HepG2 (cell line): ENCODE measurements around the gene CDK9. TPM values are rescaled to one million over a fixed set of nuclear protein-coding genes. Genes with fewer than 3 reads are reported as not detected.
A peak's percentile ranks its signal among the peaks of the same experiment; 100 is the strongest.

Experiments used
- CBX1 ChIP-seq: IDR thresholded peaks from one replicate; pipeline ENCODE4 v1.6.1; 2016; ENCODE audit warnings: antibody characterized with exemption, low read depth
- CC2D1A ChIP-seq: sonication (generic); formaldehyde crosslinking; IDR thresholded peaks from 2 replicates; pipeline ENCODE4 v1.8.1; 2023; ENCODE audit warnings: mild to moderate bottlenecking, missing genetic modification reagents
- EEA1 ChIP-seq: sonication (generic); formaldehyde crosslinking; IDR thresholded peaks from 2 replicates; pipeline ENCODE4 v1.5.1; 2020; ENCODE audit warnings: mild to moderate bottlenecking, missing genetic modification reagents, borderline replicate concordance
- HES4 ChIP-seq: sonication (generic); formaldehyde crosslinking; IDR thresholded peaks from 2 replicates; pipeline ENCODE4 v1.9.0; 2021; ENCODE audit warnings: mild to moderate bottlenecking, missing genetic modification reagents, borderline replicate concordance
- HNF4A ChIP-seq: sonication (generic); formaldehyde crosslinking; IDR thresholded peaks from 2 replicates; pipeline ENCODE4 v1.4.0; 2020; ENCODE audit warnings: missing genetic modification reagents
- MAZ ChIP-seq, 2 experiments: sonication (generic) in 1 of 2; formaldehyde crosslinking in 1 of 2; IDR thresholded peaks; 2 replicates each; pipeline versions ENCODE4 v1.5.0 to v1.6.1; 2012 to 2020; ENCODE audit warnings: low read depth in 2 of 2, mild to moderate bottlenecking in 2 of 2, borderline replicate concordance in 1 of 2, improper control_type of control experiment in 1 of 2, low read length in 1 of 2, missing genetic modification reagents in 1 of 2, moderate library complexity in 1 of 2
- MXI1 ChIP-seq: IDR thresholded peaks from 3 replicates; pipeline ENCODE4 v1.6.1; 2012; ENCODE audit warnings: low read depth, low read length, inconsistent platforms, borderline replicate concordance
- MYC ChIP-seq: sonication (generic); formaldehyde crosslinking; IDR thresholded peaks from 2 replicates; pipeline ENCODE4 v1.9.0; 2021; ENCODE audit warnings: missing genetic modification reagents, borderline replicate concordance
- PHF8 ChIP-seq: sonication (generic); formaldehyde crosslinking; IDR thresholded peaks from 2 replicates; pipeline ENCODE4 v1.5.0; 2020; ENCODE audit warnings: missing genetic modification reagents
- RBFOX2 ChIP-seq: fragments of 200-400 bp; formaldehyde crosslinking; IDR thresholded peaks from 2 replicates; pipeline ENCODE4 v1.6.1; 2017; ENCODE audit warnings: low read depth, mild to moderate bottlenecking, low read length
- RCOR2 ChIP-seq: IDR thresholded peaks from 2 replicates; pipeline ENCODE4 v1.6.1; 2016; ENCODE audit warnings: missing biosample characterization, missing genetic modification reagents
- RXRA ChIP-seq: sonication (generic); formaldehyde crosslinking; IDR thresholded peaks from 2 replicates; pipeline ENCODE4 v1.5.1; 2020; ENCODE audit warnings: missing genetic modification reagents
- U2AF2 ChIP-seq: fragments of 200-400 bp; formaldehyde crosslinking; IDR thresholded peaks from 2 replicates; pipeline ENCODE4 v1.6.1; 2017; ENCODE audit warnings: low read depth, mild to moderate bottlenecking, low read length
- YEATS2 ChIP-seq: sonication (generic); formaldehyde crosslinking; IDR thresholded peaks from 2 replicates; pipeline ENCODE4 v1.4.0; 2020; ENCODE audit warnings: missing genetic modification reagents, borderline replicate concordance
- ZBTB21 ChIP-seq: sonication (generic); formaldehyde crosslinking; IDR thresholded peaks from 2 replicates; pipeline ENCODE4 v1.4.0; 2020; ENCODE audit warnings: missing genetic modification reagents
- ZFAT ChIP-seq: sonication (generic); formaldehyde crosslinking; conservative IDR thresholded peaks from 2 replicates; pipeline ENCODE4 v1.8.1; 2023; ENCODE audit warnings: missing genetic modification reagents, inconsistent platforms
- ZFP36L2 ChIP-seq: sonication (generic); formaldehyde crosslinking; IDR thresholded peaks from 2 replicates; pipeline ENCODE4 v1.4.0; 2020; ENCODE audit warnings: missing genetic modification reagents
- ZFX ChIP-seq: sonication (generic); formaldehyde crosslinking; IDR thresholded peaks from 2 replicates; pipeline ENCODE4 v1.4.0; 2020; ENCODE audit warnings: mild to moderate bottlenecking, low read depth, missing genetic modification reagents, moderate library complexity
- ZIK1 ChIP-seq: sonication (generic); formaldehyde crosslinking; IDR thresholded peaks from 2 replicates; pipeline ENCODE4 v1.5.0; 2020; ENCODE audit warnings: mild to moderate bottlenecking, low read depth, missing genetic modification reagents, borderline replicate concordance
- ZMYM4 ChIP-seq: sonication (generic); formaldehyde crosslinking; IDR thresholded peaks from 2 replicates; pipeline ENCODE4 v1.8.1; 2023; ENCODE audit warnings: mild to moderate bottlenecking, missing genetic modification reagents
- ZNF253 ChIP-seq: sonication (generic); formaldehyde crosslinking; IDR thresholded peaks from 2 replicates; pipeline ENCODE4 v1.8.0; 2022; ENCODE audit warnings: mild to moderate bottlenecking, missing genetic modification reagents, borderline replicate concordance
- ZNF263 ChIP-seq: sonication (generic); formaldehyde crosslinking; IDR thresholded peaks from 2 replicates; pipeline ENCODE4 v1.4.0; 2020; ENCODE audit warnings: missing genetic modification reagents
- ZNF292 ChIP-seq: sonication (generic); formaldehyde crosslinking; IDR thresholded peaks from 2 replicates; pipeline ENCODE4 v1.8.1; 2022; ENCODE audit warnings: mild to moderate bottlenecking, low read depth, missing genetic modification reagents, borderline replicate concordance
- ZNF331 ChIP-seq: sonication (generic); formaldehyde crosslinking; IDR thresholded peaks from 2 replicates; pipeline ENCODE4 v1.4.0; 2020; ENCODE audit warnings: missing genetic modification reagents
- ZNF790 ChIP-seq: sonication (generic); formaldehyde crosslinking; IDR thresholded peaks from 2 replicates; pipeline ENCODE4 v1.8.0; 2022; ENCODE audit warnings: missing genetic modification reagents, mild to moderate bottlenecking, borderline replicate concordance
- polyA plus RNA-seq, 8 experiments: library from polyadenylated mRNA; depleted of rRNA in 3 of 8; stranded (reverse) in 7 of 8; unstranded in 1 of 8; fragments of >200 nt; fragmentation: Illumina TruSeq in 4 of 8; extraction: Trizol in 4 of 8; gene quantifications; 2 replicates each; pipeline versions ENCODE4 v1.2.1 to v1.2.3, GENCODE V29; 2011 to 2016; ENCODE audit warnings: low read depth in 4 of 8, missing spikeins in 1 of 8, mixed read lengths in 1 of 8; ENCODE audit not compliant: insufficient read depth in 1 of 8
- total RNA-seq, 5 experiments: library from RNA; depleted of rRNA; stranded (reverse); fragments of >200 nt; fragmentation: Illumina TruSeq; extraction: Trizol; gene quantifications; 2 replicates each; pipeline ENCODE4 v1.2.3, GENCODE V29; 2016; ENCODE audit warnings: low read depth in 1 of 5
- TF ChIP-seq, protein P1 (sequence below): sonication (generic); formaldehyde crosslinking; IDR thresholded peaks from 2 replicates; pipeline ENCODE4 v1.8.0; 2022; ENCODE audit warnings: missing genetic modification reagents, mild to moderate bottlenecking, moderate library complexity, borderline replicate concordance
- TF ChIP-seq, protein P2 (sequence below): sonication (generic); formaldehyde crosslinking; IDR thresholded peaks from 2 replicates; pipeline ENCODE4 v1.4.0; 2020; ENCODE audit warnings: missing genetic modification reagents, borderline replicate concordance
- TF ChIP-seq, protein P3 (sequence below): IDR thresholded peaks from 2 replicates; pipeline ENCODE4 v1.6.1; 2012; ENCODE audit warnings: inconsistent platforms

CDK9 gene
- total and polyA plus RNA-seq, 2 of the 13 experiments (the other 11 are each of a cell fraction or from before 2014, with no cell fraction given) = 16.8 to 21.5 TPM

DNA sequence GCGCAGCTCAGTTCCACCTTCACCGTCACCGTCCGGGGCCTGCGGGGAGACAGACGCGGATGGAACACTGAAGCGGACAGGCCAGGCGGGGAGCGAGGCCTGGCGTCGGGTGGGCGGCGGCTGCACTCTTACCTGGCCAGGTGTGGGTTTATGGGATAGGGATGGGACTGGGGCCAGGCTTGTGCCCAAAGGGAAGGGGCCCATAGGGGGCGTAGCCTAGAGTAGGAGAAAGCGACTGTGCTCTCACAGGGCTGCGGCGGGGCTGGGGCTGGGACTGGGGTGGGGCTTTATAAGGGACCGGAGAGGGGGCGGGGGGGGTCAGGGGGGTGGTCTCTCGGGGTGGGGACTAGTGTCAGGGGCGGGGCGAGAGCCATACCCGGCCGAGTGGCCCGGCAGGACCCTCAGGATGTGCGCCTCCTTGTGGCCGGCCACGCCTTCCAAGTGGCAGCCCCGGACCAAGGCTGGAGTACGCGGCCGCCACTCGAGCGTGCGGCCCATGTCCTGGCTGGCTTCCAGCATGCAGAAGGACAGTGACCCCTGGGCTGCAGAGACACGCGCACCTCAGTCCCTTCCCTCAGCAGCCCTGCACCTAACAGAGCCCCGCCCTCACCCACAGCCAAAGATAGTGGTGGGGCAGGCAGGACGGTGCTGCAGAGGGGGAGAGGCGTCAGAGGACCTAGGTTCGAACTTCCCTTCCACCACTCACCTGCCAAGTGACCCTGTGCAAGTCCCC lies 39.7 kb downstream of the CDK9 start (continued):
- TF ChIP-seq MAZ (IDR thresholded peaks at IDR 0.05; ENCODE audit: borderline replicate concordance, low read depth, low read length) (0 out of 2 replicates have a peak, but pooled peaks have one; percentile 18), MAZ (CRISPR knock-in tag; IDR thresholded peaks at IDR 0.05; ENCODE audit: low read depth) (peak; percentile 59), U2AF2 (no peak), ZNF253 (no peak), HNF4A (CRISPR knock-in tag) (peak; percentile 50), ZFX (peak; percentile 73), RXRA (CRISPR knock-in tag) (peak; percentile 93), HES4 (CRISPR knock-in tag) (no peak), ZNF790 (CRISPR knock-in tag) (no peak), ZBTB21 (CRISPR knock-in tag) (no peak), ZNF292 (CRISPR knock-in tag) (peak; percentile 74; the same call in 1 of the 2 replicates), RBFOX2 (peak; percentile 33; the same call in 1 of the 2 replicates), EEA1 (CRISPR knock-in tag) (no peak), MYC (CRISPR knock-in tag) (peak; percentile 76; the same call in 1 of the 2 replicates), RCOR2 (CRISPR knock-in tag) (no peak), ZIK1 (CRISPR knock-in tag) (peak; percentile 51; the same call in 1 of the 2 replicates), ZNF331 (CRISPR knock-in tag) (peak; percentile 55; the same call in 1 of the 2 replicates), ZNF263 (CRISPR knock-in tag) (no peak; the same call in 1 of the 2 replicates), YEATS2 (CRISPR knock-in tag) (peak; percentile 47; the same call in 1 of the 2 replicates), MXI1 (peak; percentile 43; the same call in 1 of the 3 replicates), ZFAT (CRISPR knock-in tag) (no peak), ZMYM4 (CRISPR knock-in tag) (peak; percentile 37; the same call in 1 of the 2 replicates), PHF8 (CRISPR knock-in tag) (peak; percentile 24; the same call in 1 of the 2 replicates), CC2D1A (CRISPR knock-in tag) (0 out of 2 replicates have a peak, but pooled peaks have one; percentile 63), ZFP36L2 (no peak), CBX1 (peak; percentile 51)
- TF ChIP-seq, protein P1, sequence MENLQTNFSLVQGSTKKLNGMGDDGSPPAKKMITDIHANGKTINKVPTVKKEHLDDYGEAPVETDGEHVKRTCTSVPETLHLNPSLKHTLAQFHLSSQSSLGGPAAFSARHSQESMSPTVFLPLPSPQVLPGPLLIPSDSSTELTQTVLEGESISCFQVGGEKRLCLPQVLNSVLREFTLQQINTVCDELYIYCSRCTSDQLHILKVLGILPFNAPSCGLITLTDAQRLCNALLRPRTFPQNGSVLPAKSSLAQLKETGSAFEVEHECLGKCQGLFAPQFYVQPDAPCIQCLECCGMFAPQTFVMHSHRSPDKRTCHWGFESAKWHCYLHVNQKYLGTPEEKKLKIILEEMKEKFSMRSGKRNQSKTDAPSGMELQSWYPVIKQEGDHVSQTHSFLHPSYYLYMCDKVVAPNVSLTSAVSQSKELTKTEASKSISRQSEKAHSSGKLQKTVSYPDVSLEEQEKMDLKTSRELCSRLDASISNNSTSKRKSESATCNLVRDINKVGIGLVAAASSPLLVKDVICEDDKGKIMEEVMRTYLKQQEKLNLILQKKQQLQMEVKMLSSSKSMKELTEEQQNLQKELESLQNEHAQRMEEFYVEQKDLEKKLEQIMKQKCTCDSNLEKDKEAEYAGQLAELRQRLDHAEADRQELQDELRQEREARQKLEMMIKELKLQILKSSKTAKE = peak; percentile 59; the same call in 1 of the 2 replicates
- TF ChIP-seq, protein P2, sequence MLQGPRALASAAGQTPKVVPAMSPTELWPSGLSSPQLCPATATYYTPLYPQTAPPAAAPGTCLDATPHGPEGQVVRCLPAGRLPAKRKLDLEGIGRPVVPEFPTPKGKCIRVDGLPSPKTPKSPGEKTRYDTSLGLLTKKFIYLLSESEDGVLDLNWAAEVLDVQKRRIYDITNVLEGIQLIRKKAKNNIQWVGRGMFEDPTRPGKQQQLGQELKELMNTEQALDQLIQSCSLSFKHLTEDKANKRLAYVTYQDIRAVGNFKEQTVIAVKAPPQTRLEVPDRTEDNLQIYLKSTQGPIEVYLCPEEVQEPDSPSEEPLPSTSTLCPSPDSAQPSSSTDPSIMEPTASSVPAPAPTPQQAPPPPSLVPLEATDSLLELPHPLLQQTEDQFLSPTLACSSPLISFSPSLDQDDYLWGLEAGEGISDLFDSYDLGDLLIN = no peak
- TF ChIP-seq, protein P3, sequence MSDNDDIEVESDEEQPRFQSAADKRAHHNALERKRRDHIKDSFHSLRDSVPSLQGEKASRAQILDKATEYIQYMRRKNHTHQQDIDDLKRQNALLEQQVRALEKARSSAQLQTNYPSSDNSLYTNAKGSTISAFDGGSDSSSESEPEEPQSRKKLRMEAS = peak; percentile 79
